ENCODE measurements around the gene BTBD16.

DNA sequence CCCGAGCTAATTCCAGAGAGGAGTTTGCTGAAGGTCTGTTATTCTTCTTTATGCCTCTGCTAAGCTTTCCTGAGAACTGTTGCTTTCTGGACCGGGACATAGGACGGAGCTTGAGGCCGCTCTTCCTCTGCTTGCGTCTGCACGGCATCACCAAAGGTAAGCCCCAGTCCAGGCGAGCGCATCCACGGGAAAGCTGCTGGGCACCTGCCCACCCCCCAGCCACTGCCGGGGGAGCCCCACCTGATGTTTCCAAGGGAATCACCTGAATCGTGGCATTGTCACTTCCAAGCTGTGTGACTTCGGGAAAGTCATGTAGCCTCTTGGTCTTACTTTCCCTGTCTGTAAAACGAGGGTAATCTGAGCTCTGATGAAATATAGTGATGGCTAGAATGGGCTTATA lies 58.3 kb downstream of the BTBD16 start:
- TF ChIP-seq ZNF384 (IDR thresholded peaks at IDR 0.05) (no peak), FOXK2 (IDR thresholded peaks at IDR 0.05) (no peak), L3MBTL2 (conservative IDR thresholded peaks at IDR 0.05) (no peak), FOXA1 (IDR thresholded peaks at IDR 0.05) (no peak), HDGF (IDR thresholded peaks at IDR 0.05; ENCODE audit: borderline replicate concordance) (no peak), BHLHE40 (IDR thresholded peaks at IDR 0.05; ENCODE audit: borderline replicate concordance) (no peak), FOXM1 (IDR thresholded peaks at IDR 0.05; ENCODE audit: borderline replicate concordance) (no peak)

All from HEK293T (cell line).